Ureter (tissue), 1 donor: ENCODE data around the gene SYNPO2L. TPM values are rescaled to one million over a fixed set of nuclear protein-coding genes. Genes with fewer than 3 reads are reported as not detected.
"Not testable (repeated sequence)": the region's sequence is repeated elsewhere in the genome, so short reads cannot be mapped to it uniquely, and the experiment has no call there.

Source experiments
- DNase-seq: peaks from one replicate; pipeline ENCODE4 v3.0.0-alpha.2; 2020; ENCODE audit warnings: low spot score
- total RNA-seq: library from RNA; stranded (reverse); gene quantifications from one replicate; pipeline ENCODE4 v1.2.4, GENCODE V29; 2023
- donor health status: DM: yes; HTN: yes; CAD: no.

Gene SYNPO2L, protein sequence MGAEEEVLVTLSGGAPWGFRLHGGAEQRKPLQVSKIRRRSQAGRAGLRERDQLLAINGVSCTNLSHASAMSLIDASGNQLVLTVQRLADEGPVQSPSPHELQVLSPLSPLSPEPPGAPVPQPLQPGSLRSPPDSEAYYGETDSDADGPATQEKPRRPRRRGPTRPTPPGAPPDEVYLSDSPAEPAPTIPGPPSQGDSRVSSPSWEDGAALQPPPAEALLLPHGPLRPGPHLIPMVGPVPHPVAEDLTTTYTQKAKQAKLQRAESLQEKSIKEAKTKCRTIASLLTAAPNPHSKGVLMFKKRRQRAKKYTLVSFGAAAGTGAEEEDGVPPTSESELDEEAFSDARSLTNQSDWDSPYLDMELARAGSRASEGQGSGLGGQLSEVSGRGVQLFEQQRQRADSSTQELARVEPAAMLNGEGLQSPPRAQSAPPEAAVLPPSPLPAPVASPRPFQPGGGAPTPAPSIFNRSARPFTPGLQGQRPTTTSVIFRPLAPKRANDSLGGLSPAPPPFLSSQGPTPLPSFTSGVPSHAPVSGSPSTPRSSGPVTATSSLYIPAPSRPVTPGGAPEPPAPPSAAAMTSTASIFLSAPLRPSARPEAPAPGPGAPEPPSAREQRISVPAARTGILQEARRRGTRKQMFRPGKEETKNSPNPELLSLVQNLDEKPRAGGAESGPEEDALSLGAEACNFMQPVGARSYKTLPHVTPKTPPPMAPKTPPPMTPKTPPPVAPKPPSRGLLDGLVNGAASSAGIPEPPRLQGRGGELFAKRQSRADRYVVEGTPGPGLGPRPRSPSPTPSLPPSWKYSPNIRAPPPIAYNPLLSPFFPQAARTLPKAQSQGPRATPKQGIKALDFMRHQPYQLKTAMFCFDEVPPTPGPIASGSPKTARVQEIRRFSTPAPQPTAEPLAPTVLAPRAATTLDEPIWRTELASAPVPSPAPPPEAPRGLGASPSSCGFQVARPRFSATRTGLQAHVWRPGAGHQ
- total RNA-seq, result 0.29 TPM

GRCh38 chr10:73655990-73656298 lies at the start of gene SYNPO2L:
Gene SYNPO2L (minus strand): TSS chr10:73656029. CDS start chr10:73655922, 107 bp downstream.
- no peak for DNase-seq

GRCh38 chr10:73703924-73704323 lies 48.1 kb upstream of the SYNPO2L start:
- DNase-seq, result not testable (repeated sequence)

GRCh38 chr10:73698819-73699218 lies 43.0 kb upstream of the SYNPO2L start:
- not testable (repeated sequence) for DNase-seq

- not testable (repeated sequence) for DNase-seq
Measured at GRCh38 chr10:73697675-73698159, 41.9 kb upstream of the SYNPO2L start, which contains the start of gene AGAP5. Gene AGAP5 (minus strand): TSS chr10:73698109. CDS start chr10:73697755, 354 bp downstream.

DNA sequence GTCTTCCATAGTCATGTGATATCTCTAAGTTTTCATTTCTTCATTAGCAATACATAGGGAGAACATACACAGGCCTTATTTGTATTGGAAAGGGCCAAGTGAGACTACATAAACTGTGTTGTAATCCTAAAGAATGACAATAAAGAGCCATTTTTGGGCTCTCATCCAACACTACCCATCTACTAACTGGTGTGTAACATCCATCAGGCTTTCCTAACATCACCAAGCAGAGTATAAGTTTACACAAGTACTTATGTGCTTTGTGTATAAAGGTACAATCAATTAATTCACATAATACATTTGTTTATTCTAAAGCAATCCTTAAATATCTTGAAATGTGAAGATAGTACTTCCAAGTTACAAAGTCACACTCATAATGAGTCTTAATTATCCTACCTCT lies 39.5 kb upstream of the SYNPO2L start:
- DNase-seq, result not testable (repeated sequence)

GRCh38 chr10:73690755-73691154 lies 34.9 kb upstream of the SYNPO2L start:
- not testable (repeated sequence) for DNase-seq

DNA sequence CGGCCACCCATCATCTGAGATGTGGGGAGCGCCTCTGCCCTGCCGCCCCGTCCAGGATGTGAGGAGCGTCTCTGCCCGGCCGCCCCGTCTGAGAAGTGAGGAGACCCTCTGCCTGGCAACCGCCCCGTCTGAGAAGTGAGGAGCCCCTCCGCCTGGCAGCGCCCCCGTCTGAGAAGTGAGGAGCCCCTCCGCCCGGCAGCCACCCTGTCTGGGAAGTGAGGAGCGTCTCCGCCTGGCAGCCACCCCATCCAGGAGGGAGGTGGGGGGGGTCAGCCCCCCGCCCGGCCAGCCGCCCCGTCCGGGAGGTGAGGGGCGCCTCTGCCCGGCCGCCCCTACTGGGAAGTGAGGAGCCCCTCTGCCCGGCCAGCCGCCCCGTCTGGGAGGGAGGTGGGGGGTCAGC lies 33.8 kb upstream of the SYNPO2L start:
- not testable (repeated sequence) for DNase-seq

GRCh38 chr10:73687641-73688040 lies 31.8 kb upstream of the SYNPO2L start:
- not testable (repeated sequence) for DNase-seq

DNA sequence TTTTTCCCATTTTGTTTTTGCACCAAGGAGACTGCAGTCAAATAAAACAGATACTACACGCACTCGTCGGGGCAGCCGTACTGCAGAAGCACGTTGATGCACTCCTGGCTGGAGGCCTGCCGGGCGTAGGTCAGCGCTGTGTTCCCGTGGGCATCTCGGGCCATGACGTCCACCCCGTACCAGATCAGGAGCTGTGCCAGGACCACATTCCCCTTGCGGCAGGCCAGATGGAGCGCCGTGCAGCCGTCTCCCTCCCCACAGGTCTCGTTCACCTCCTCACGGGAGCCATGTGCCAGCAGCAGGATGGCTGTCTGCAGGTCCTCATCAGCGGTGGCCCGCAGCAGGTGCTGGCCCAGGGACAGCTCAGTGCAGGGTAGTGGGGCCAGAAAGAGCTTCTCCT lies 18.7 kb upstream of the SYNPO2L start:
- DNase-seq, result not testable (repeated sequence)

DNA sequence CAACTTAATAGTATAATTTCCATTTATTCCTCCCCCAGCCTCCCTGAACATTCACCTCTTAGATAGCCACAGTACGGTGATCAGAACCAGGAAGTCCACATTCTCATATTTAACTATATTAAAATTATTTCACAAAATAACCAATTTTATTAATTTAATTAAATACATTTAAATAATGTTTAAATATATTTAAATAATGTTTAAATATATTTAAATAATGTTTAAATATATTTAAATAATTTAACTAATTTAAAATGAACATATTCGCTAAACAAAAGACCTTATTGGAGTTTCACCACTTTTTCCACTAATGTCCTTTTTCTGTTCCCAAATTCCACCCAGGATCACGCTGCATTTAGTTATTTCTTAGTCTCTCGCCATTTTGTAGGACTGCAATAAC lies 12.5 kb upstream of the SYNPO2L start:
- DNase-seq, result not testable (repeated sequence)

DNA sequence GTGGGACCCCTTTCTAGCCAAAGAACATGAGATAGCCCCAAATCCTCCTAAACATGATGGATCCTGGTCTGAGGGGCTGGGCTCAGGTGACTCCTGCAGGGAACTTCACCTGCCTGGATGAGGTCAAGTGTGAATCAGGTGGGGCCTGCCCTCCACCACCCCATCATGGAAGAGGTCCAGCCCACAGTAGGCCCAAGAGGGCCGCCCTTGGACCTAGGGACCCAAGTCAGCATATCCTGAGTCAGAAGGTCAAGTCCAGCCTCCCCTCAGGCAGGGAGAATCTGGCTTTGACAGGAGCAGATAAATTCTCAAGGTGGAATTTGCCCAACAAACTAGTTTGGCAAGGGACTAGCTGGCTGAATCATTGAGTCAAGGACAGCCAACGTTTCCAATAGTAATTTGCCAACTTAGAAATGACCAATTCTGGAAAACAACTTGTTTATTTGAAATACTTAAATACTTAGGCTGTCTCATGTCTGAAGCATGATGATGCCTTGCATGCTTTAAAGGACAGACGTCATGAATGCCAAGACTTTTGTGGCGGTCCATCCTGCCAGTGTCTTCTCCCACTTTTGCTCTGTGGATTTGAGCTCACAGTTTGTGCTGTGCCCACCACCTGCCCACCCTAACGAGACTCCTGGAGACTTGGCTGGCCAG lies 10.5 kb upstream of the SYNPO2L start:
- not testable (repeated sequence) for DNase-seq

DNA sequence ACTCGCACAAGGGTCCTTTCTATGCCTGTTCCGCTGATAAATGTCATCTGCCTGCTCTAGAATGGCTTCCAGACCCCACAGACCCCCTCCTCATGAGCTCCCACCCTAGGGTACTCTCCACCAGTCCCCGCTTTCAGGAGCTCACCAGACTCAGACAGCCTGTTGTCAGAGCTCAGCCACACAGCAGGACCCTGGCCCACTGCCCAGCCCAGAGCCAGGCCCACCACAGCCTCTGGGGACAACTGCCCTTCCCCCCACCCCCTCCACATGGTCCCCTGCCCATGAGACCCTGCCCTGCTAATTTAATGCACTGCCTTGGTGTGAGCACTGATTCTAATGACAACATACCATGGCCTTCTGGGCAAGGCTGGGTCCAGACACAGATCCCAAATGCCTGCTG lies 9.8 kb upstream of the SYNPO2L start:
- not testable (repeated sequence) for DNase-seq

DNA sequence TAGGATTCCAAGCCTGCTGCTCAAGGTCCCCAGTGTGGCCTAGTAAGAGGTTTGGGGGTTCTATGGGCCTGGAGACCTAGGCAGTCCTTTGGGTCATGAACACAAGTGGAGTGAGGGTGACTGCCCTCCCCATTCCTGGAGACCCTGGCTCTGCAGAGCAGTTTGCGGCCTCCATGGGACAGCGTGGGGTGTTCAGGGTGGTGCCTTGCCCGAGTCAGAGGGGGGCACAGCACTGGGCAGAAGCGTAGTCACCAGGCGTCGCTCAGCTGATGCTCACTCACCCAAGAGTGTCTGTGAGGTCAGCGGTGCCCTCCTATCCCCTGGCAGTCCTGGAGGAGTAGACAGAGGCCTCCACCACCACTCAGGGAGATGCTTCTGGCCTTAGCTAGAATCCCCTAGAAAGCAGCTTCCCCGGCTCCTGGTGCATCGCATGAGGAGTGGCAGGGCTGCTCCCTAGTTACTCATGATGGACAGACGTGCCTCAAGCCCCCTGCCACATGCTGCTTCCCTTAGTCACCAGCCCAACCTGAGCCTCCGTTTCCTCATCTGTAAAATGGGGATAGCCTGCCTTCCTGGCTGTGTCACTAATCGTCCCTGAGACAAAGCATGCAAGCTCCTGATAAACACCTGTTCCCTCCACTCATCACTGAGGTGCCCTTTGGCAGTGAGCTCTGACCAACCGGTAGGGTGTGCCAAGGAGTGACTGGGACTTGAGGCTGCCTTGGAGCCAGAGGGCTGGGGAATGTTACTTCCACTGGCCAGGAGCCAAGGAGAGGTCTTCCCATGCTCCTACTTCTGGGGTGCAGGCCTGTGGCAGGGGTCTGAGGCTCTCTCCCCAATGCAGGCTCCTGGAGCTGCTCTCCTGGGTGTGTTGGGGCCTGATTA lies 8.6 kb upstream of the SYNPO2L start:
- DNase-seq, result not testable (repeated sequence)

GRCh38 chr10:73663621-73664020 lies 7.8 kb upstream of the SYNPO2L start:
- not testable (repeated sequence) for DNase-seq

DNA sequence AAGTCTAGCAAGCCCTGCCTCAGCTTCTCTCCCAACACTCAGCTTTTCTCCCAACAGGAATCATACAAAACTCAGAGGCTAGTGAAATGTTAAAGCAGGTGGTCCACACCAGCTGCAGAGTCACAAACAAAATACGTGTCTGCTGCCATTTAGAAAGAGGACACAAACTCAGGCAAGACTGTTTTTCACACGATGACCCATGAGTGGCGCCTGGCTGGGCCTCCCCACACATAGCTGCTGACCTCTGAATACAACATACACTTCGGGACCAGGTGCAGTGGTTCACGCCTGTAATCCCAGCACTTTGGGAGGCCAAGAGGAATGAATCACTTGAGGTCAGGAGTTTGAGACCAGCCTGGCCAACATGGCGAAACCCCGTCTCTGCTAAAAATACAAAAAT lies 6.9 kb upstream of the SYNPO2L start:
- not testable (repeated sequence) for DNase-seq

GRCh38 chr10:73655257-73655989 lies 406 bp downstream of the SYNPO2L start:
- no peak for DNase-seq

GRCh38 chr10:73653701-73654100 lies 2.1 kb downstream of the SYNPO2L start:
- no peak for DNase-seq

DNA sequence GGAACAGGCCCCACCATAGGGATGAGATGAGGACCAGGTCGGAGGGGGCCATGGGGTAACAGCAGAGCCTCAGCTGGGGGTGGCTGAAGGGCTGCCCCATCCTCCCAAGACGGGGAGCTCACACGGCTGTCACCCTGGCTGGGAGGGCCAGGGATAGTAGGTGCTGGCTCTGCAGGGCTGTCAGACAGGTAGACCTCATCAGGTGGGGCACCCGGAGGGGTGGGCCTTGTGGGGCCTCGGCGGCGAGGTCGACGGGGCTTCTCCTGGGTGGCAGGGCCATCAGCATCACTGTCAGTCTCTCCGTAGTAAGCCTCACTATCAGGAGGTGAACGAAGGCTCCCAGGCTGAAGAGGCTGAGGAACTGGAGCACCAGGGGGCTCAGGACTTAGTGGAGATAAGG lies 2.6 kb downstream of the SYNPO2L start:
- no peak for DNase-seq

DNA sequence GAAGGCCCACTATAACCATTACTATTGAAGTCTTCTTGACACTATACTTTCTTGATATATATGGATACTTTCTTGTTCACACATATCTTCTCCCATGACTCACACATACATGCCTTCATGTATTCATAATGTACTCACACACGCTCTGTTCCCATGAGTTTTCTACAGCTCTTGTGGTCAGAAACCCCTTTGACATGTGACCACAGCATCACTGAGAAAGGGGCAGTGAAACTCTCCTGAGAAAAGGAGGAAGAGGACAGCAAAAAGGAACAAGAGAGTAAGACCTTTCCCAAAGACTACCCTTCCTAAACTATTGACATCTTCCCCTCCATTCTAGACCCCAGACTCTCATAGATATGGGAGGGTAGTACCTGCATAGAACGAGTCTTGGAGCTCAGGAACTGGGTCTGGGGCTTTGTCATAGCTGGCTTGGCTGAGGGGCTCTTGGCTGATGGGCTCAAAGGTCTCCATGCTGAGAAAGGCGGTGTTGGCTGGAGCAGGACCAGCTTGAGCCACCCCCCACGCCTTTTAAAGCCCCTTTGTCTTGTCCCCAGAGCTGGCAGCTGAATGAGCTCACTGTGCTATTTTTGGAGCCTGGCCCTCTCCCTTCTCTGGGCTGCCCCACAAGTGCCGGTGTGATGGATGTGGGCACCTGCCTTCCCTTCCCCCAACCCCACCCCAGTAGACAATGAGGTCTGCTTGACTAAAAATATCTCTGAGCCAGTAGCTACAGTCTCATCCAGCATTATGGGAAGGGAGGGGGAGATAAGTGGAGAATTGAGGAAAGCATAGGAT lies 5.1 kb downstream of the SYNPO2L start:
- DNase-seq, result no peak
